GM23338 (cell line): ENCODE data around the gene ARHGEF37. TPM values are rescaled to one million over a fixed set of nuclear protein-coding genes. Genes with fewer than 3 reads are reported as not detected.

ENCODE experiments used
- ATAC-seq: fragments of 200-7000 bp; cut with Tn5 transposase; 3 replicates; pipeline ENCODE4 v1.9.1; 2020
- DNase-seq: peaks from one replicate; pipeline ENCODE4 v3.0.0-alpha.2; 2015; ENCODE audit warnings: low spot score
- H2AFZ ChIP-seq: fragments of 200-600 bp; sonication (generic); 2 replicates; pipeline ENCODE4 v1.8.0; 2016; ENCODE audit warnings: antibody characterized with exemption, mild to moderate bottlenecking, moderate library complexity
- H3F3A ChIP-seq: fragments of 200-600 bp; sonication (generic); replicated peaks from 2 replicates; pipeline ENCODE4 v1.8.0; 2017; ENCODE audit warnings: antibody characterized with exemption, mixed run types, low read depth
- H3K27ac ChIP-seq: fragments of 200-600 bp; sonication (generic); 2 replicates; pipeline ENCODE4 v1.6.1; 2016; ENCODE audit warnings: low read depth
- H3K27me3 ChIP-seq: fragments of 200-600 bp; sonication (generic); 2 replicates; pipeline ENCODE4 v1.8.0; 2016; ENCODE audit warnings: mild to moderate bottlenecking, mixed run types, moderate library complexity; ENCODE audit not compliant: insufficient read depth
- H3K36me3 ChIP-seq: fragments of 200-600 bp; sonication (generic); 2 replicates; pipeline ENCODE4 v1.8.0; 2016; ENCODE audit warnings: mild to moderate bottlenecking; ENCODE audit not compliant: insufficient read depth
- H3K4me1 ChIP-seq: fragments of 200-600 bp; sonication (generic); 2 replicates; pipeline ENCODE4 v1.8.0; 2016; ENCODE audit warnings: mild to moderate bottlenecking, moderate library complexity; ENCODE audit not compliant: insufficient read depth
- H3K4me2 ChIP-seq: fragments of 200-600 bp; sonication (generic); 2 replicates; pipeline ENCODE4 v1.7.1; 2017; ENCODE audit warnings: mixed run types
- H3K4me3 ChIP-seq: fragments of 200-600 bp; sonication (generic); 2 replicates; pipeline ENCODE4 v1.6.1; 2016; ENCODE audit warnings: mixed run types
- H3K79me2 ChIP-seq: fragments of 200-600 bp; sonication (generic); replicated peaks from 2 replicates; pipeline ENCODE4 v1.8.0; 2017; ENCODE audit warnings: mild to moderate bottlenecking; ENCODE audit not compliant: insufficient read depth
- H3K9me2 ChIP-seq: fragments of 200-600 bp; sonication (generic); 2 replicates; pipeline ENCODE4 v1.8.0; 2017; ENCODE audit not compliant: insufficient read depth
- H4K20me1 ChIP-seq: fragments of 200-600 bp; sonication (generic); replicated peaks from 2 replicates; pipeline ENCODE4 v1.8.0; 2017; ENCODE audit warnings: mild to moderate bottlenecking; ENCODE audit not compliant: insufficient read depth
- H3K27ac Mint-ChIP-seq: 2 replicates; pipeline ENCODE4 v1.8.0; 2020; ENCODE audit warnings: inconsistent platforms, mild to moderate bottlenecking, moderate library complexity, mixed read lengths
- H3K27me3 Mint-ChIP-seq: 3 replicates; pipeline ENCODE4 v1.8.0; 2022; ENCODE audit warnings: low read depth, mild to moderate bottlenecking, moderate library complexity, mixed read lengths, inconsistent platforms; ENCODE audit not compliant: insufficient read depth, poor library complexity
- H3K36me3 Mint-ChIP-seq: 3 replicates; pipeline ENCODE4 v1.8.0; 2021; ENCODE audit warnings: low read depth, mild to moderate bottlenecking, inconsistent platforms, moderate library complexity, mixed read lengths
- H3K4me1 Mint-ChIP-seq: 3 replicates; pipeline ENCODE4 v1.8.0; 2020; ENCODE audit warnings: mild to moderate bottlenecking, inconsistent platforms, mixed read lengths
- H3K4me3 Mint-ChIP-seq: 3 replicates; pipeline ENCODE4 v1.8.0; 2021; ENCODE audit warnings: moderate library complexity, mild to moderate bottlenecking, inconsistent platforms, mixed read lengths
- H3K9me3 Mint-ChIP-seq: 3 replicates; pipeline ENCODE4 v1.8.0; 2020; ENCODE audit warnings: moderate library complexity, mild to moderate bottlenecking, inconsistent platforms, mixed read lengths
- CREB1 ChIP-seq: fragments of 250-450 bp; sonication (Bioruptor Pico); IDR thresholded peaks from 2 replicates; pipeline ENCODE4 v1.5.0; 2020; ENCODE audit warnings: low read depth, mild to moderate bottlenecking, moderate library complexity
- CTCF ChIP-seq, 2 experiments: fragments of 200-600 bp in 1 of 2; sonication (generic) in 1 of 2; conservative IDR thresholded peaks; 2 replicates each; pipeline versions ENCODE4 v1.5.1 to v1.6.1; 2016 to 2017; ENCODE audit warnings: antibody characterized with exemption in 2 of 2, low read depth in 2 of 2, mild to moderate bottlenecking in 2 of 2, moderate library complexity in 1 of 2
- ETS1 ChIP-seq: IDR thresholded peaks from 2 replicates; pipeline ENCODE4 v1.6.1; 2016; ENCODE audit warnings: antibody characterized with exemption
- EZH2 ChIP-seq: fragments of 200-600 bp; sonication (generic); IDR thresholded peaks from one replicate; pipeline ENCODE4 v1.8.0; 2017; ENCODE audit warnings: antibody characterized with exemption, mild to moderate bottlenecking, low read depth; ENCODE audit not compliant: unreplicated experiment
- EZH2phosphoT487 ChIP-seq: fragments of 200-600 bp; sonication (generic); IDR thresholded peaks from one replicate; pipeline ENCODE4 v1.8.1; 2018; ENCODE audit warnings: antibody characterized with exemption; ENCODE audit not compliant: unreplicated experiment
- JUNB ChIP-seq: IDR thresholded peaks from one replicate; pipeline ENCODE4 v1.6.1; 2016; ENCODE audit warnings: antibody characterized with exemption; ENCODE audit not compliant: unreplicated experiment
- NANOG ChIP-seq: IDR thresholded peaks from 2 replicates; pipeline ENCODE4 v1.6.1; 2016; ENCODE audit warnings: antibody characterized with exemption, borderline replicate concordance
- POLR2AphosphoS5 ChIP-seq: IDR thresholded peaks from 2 replicates; pipeline ENCODE4 v1.6.1; 2016; ENCODE audit warnings: antibody characterized with exemption, low read depth
- STAT1 ChIP-seq: IDR thresholded peaks from one replicate; pipeline ENCODE4 v1.6.1; 2016; ENCODE audit warnings: antibody characterized with exemption; ENCODE audit not compliant: unreplicated experiment
- ZNF114 ChIP-seq: fragments of 250-450 bp; sonication (Bioruptor Pico); IDR thresholded peaks from 2 replicates; pipeline ENCODE4 v1.5.0; 2020; ENCODE audit warnings: mild to moderate bottlenecking, moderate library complexity
- ZNF331 ChIP-seq: fragments of 250-450 bp; sonication (Bioruptor Pico); IDR thresholded peaks from 2 replicates; pipeline ENCODE4 v1.5.0; 2020; ENCODE audit warnings: low read depth, mild to moderate bottlenecking, moderate library complexity
- ZNF462 ChIP-seq: fragments of 250-450 bp; sonication (Bioruptor Pico); IDR thresholded peaks from 2 replicates; pipeline ENCODE4 v1.5.0; 2020; ENCODE audit warnings: mild to moderate bottlenecking, moderate library complexity
- polyA plus RNA-seq: library from polyadenylated mRNA; unstranded; fragments of >200 nt; fragmentation: Nextera tagmentation; extraction: Ambion mirVana; gene quantifications from 2 replicates; pipeline ENCODE4 v1.2.1, GENCODE V29; 2016
- total RNA-seq: library from RNA; depleted of rRNA; stranded (reverse); fragments of >200 nt; shearing (Covaris generic); gene quantifications from 2 replicates; pipeline ENCODE4 v1.2.3, GENCODE V29; 2014

ARHGEF37 gene
- total and polyA plus RNA-seq, 2 experiments from 2014 or later: 0.14 to 0.79 TPM

- TF ChIP-seq NANOG (no peak), EZH2 (no peak), ZNF331 (CRISPR knock-in tag) (no peak)
- no peaks in the 10 kb centered on the region for H3K9me2 ChIP-seq
- H3K9me3 Mint-ChIP-seq: no peaks in the 10 kb centered on the region
- no peak overlapping the region for H2AFZ ChIP-seq
- H3K27ac Mint-ChIP-seq: no peak overlapping the region
- H3K36me3 Mint-ChIP-seq: no peaks in the 10 kb centered on the region
- H3K4me1 Mint-ChIP-seq: peaks cover 21% of the 10 kb centered on the region
- H3K4me2 ChIP-seq: no peak overlapping the region
- no peak overlapping the region for H3K4me3 ChIP-seq
- no peaks in the 10 kb centered on the region for H3K36me3 ChIP-seq
- H3F3A ChIP-seq: no peaks in the 10 kb centered on the region
- H4K20me1 ChIP-seq: no peaks in the 10 kb centered on the region
- ATAC-seq (no peak), DNase-seq (no peak)
- H3K27me3 ChIP-seq: no peaks in the 10 kb centered on the region
- H3K79me2 ChIP-seq: no peaks in the 10 kb centered on the region
- H3K4me3 Mint-ChIP-seq: no peak overlapping the region
- H3K27ac ChIP-seq: no peak overlapping the region
- H3K27me3 Mint-ChIP-seq: peaks cover 6% of the 10 kb centered on the region
- H3K4me1 ChIP-seq: peaks cover 15% of the 10 kb centered on the region
These were observed 49.0 kb downstream of the ARHGEF37 start for GRCh38 chr5:149630337-149630736.

- Mint-ChIP-seq H3K4me3 (no peak overlapping the region), H3K36me3 (no peaks in the 10 kb centered on the region), H3K27ac (no peak overlapping the region), H3K4me1 (peaks cover 21% of the 10 kb centered on the region), H3K27me3 (peaks cover 7% of the 10 kb centered on the region), H3K9me3 (no peaks in the 10 kb centered on the region)
- H3K4me2 ChIP-seq: no peak overlapping the region
- H3K4me1 ChIP-seq: peaks cover 15% of the 10 kb centered on the region
- H2AFZ ChIP-seq: no peak overlapping the region; the same call in 1 of the 2 replicates
- no peaks in the 10 kb centered on the region for H3F3A ChIP-seq
- no peak for DNase-seq
- H3K27ac ChIP-seq: no peak overlapping the region
- H3K4me3 ChIP-seq: no peak overlapping the region
- ATAC-seq: no peak
- no peaks in the 10 kb centered on the region for H3K36me3 ChIP-seq
- no peaks in the 10 kb centered on the region for H4K20me1 ChIP-seq
- no peaks in the 10 kb centered on the region for H3K9me2 ChIP-seq
- H3K27me3 ChIP-seq: no peaks in the 10 kb centered on the region
- H3K79me2 ChIP-seq: no peaks in the 10 kb centered on the region
- TF ChIP-seq ZNF331 (CRISPR knock-in tag) (no peak), CTCF (conservative IDR thresholded peaks at IDR 0.05; ENCODE audit: low read depth in 2 of 2) (no peak), EZH2phosphoT487 (no peak), CREB1 (CRISPR knock-in tag) (no peak), JUNB (no peak), NANOG (no peak), ZNF462 (CRISPR knock-in tag) (no peak), ZNF114 (no peak), ETS1 (no peak), POLR2AphosphoS5 (no peak), STAT1 (no peak)
These were observed 50.2 kb downstream of the ARHGEF37 start for GRCh38 chr5:149631506-149631905.
